ENCODE data around the gene TLR9.

Gene TLR9

DNA sequence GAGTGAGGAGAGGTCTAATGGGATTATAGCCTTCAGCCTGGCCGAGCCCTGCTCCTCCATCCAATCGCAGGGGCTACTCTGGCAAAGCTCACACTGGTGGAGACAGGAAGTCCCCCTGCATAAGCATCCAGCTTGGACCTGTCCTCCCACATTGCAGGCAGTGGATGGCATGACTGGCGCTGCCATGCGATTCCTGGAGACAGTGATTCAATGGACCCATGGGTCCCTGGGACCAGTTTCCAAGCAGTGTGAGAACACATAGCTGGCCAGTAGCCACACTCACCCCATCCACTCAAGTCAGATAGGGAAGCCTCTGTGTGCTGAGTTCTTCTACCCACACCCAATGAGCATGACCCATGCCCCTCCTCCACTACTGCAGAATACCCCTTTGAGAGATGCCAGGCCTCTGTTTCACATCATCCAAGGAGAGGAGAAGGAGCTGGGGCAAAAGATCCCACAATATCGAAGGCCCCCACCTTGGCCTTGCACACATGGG lies 53.1 kb downstream of the TLR9 start:
- no peak for DNase-seq (ENCODE audit: low spot score)

DNA sequence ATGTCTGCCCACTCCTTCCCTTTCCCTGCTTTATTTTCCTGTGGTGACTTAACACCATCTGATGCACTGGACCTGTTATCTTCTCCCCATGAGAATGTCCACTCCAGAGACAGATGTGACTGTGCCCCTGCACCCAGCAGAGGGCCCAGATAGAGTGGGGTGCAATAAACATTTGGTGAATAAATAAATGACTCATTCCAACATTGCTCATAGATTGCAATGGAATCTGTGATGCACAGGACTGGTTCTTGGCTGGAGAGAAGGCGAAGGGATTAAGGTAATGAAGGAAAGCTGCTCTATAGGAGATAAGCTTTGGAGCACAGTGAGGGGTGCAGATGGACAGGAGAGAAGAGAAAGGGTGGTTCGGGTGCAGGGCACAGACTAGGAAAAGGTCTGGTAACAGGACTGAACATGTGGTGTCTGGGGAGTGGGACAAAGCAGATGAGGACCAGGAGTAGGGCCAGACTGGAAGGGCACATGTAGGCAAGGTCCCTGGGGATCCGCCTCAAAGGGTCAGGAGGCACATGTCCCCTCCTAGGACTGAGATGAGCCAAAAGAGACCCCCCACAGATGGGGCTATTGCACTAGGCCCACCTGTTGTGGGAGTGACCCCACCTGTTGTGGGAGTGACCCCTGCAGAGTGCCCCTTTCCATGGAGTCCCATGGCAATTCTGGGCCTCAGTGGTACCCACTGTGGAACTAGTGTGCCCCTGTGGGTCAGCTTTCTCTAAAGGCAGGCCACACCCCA lies 53.8 kb downstream of the TLR9 start:
- peak; percentile 65 for DNase-seq (ENCODE audit: low spot score)

All from RKO (cell line).